Breast epithelium (tissue), 4 donors: ENCODE results near the gene PTOV1. TPM values are rescaled to one million over a fixed set of nuclear protein-coding genes. Genes with fewer than 3 reads are reported as not detected.

Experiments used
- DNase-seq, 2 donors: peaks; one replicate each; pipeline ENCODE4 v3.0.0-alpha.2; 2019; ENCODE audit warnings: low spot score in 2 of 2
- H3K27ac ChIP-seq, 2 donors: fragments of 200-600 bp; sonication (generic) in 1 of 2; one replicate each; pipeline ENCODE4 v1.5.1; 2016 to 2019; ENCODE audit warnings: mild to moderate bottlenecking in 1 of 2
- H3K27me3 ChIP-seq, 2 donors: fragments of 200-600 bp; sonication (generic) in 1 of 2; one replicate each; pipeline versions ENCODE4 v1.5.1 to v1.6.0; 2017 to 2019; ENCODE audit warnings: control low read depth in 1 of 2, mild to moderate bottlenecking in 1 of 2
- H3K36me3 ChIP-seq: fragments of 200-600 bp; one replicate; pipeline ENCODE4 v1.5.1; 2019
- H3K4me1 ChIP-seq, 2 donors: fragments of 200-600 bp; sonication (generic); one replicate each; pipeline ENCODE4 v1.5.1; 2016 to 2019; ENCODE audit warnings: control low read depth in 1 of 2
- H3K4me3 ChIP-seq, 3 donors: fragments of 200-600 bp; sonication (generic); 1 replicate in 2 of 3; 2 replicates in 1 of 3; pipeline ENCODE4 v1.5.1; 2016 to 2019; ENCODE audit warnings: mild to moderate bottlenecking in 3 of 3, moderate library complexity in 2 of 3
- H3K9me3 ChIP-seq, 2 donors: fragments of 200-600 bp; sonication (generic) in 1 of 2; one replicate each; pipeline ENCODE4 v1.5.1; 2016 to 2019; ENCODE audit warnings: control low read depth in 1 of 2
- POLR2A ChIP-seq: fragments of 450-650 bp; IDR thresholded peaks from one replicate; pipeline ENCODE4 v1.6.1; 2016; ENCODE audit warnings: antibody characterized with exemption, mild to moderate bottlenecking, moderate library complexity
- POLR2AphosphoS5 ChIP-seq, 3 donors: sonication (generic); formaldehyde crosslinking; IDR thresholded peaks; one replicate each; pipeline ENCODE4 v1.6.1; 2017; ENCODE audit warnings: antibody characterized with exemption in 3 of 3
- intact Hi-C: fragments of 100-400 bp; cut with DNase I; formaldehyde crosslinking; loops from one replicate; pipeline ENCODE4 v1.15.1; 2023; ENCODE audit warnings: low total_unique reads
- total RNA-seq, 3 donors: library from RNA; depleted of rRNA; stranded (reverse); fragments of >200 nt; gene quantifications; one replicate each; pipeline ENCODE4 v1.1.0, GENCODE V29; 2016
- TF ChIP-seq, protein P1 (sequence below), 3 donors: fragments of 450-650 bp; IDR thresholded peaks; one replicate each; pipeline ENCODE4 v1.5.1; 2016 to 2017; ENCODE audit warnings: antibody characterized with exemption in 3 of 3, mild to moderate bottlenecking in 3 of 3, moderate library complexity in 3 of 3

PTOV1 gene
- total RNA-seq, 3 donors from 2014 or later, result 45.1 to 95.0 (median 90.3) TPM

DNA sequence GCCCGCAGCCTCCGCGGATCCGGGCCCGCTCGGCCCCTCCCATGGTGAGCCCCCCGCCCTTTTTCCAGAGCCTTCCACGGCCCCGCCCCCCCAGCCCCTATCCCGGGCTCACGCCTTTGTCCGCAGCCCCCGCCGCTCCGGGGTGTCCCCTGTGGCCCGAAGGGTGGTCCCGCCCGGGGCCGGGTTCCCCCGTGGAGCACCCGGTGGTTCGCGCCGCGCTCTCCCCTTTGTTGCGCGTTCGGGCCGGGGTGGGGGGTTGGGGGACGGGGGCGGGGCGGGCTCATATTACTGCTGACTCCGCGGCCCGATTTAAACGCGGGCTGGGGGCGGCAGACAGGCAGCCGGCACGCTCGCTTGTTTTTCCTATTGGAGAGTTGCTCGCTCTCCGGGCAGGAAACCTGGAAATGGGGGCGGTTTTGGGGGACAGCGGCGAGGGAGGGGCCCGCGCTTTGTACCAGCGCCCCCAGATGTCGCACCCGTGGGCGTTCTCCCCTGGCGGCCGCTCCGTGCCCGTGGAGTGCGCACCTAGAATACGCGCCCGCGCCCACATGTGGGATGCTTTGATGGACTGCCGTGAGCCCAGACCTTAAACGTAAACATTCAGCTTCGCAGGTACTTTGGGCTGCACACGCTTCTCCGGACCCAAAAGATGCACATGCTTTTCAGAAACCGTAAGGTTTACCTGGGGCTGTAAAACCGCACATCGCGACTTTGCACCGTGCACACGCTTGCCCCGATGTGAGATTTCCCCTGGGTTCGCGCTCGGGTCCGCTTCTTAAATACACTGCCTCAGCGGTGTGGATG is 699 bp downstream of the PTOV1 start:
- Histone ChIP-seq H3K9me3 (no peaks in the 10 kb centered on the region), H3K36me3 (no peaks in the 10 kb centered on the region), H3K27ac (peak overlapping the region; percentile 98 to 100), H3K4me1 (peaks cover 0 to 9% of the 10 kb centered on the region in 2 donors), H3K27me3 (no peaks in the 10 kb centered on the region), H3K4me3 (peak overlapping the region; percentile 71 to 93 (median 83))
- DNase-seq, result no peak
- intact Hi-C loops, result no loop called here
- TF ChIP-seq POLR2A, result no peak
- TF ChIP-seq POLR2AphosphoS5 (IDR thresholded peaks at IDR 0.05), result no peak
- TF ChIP-seq, protein P1, sequence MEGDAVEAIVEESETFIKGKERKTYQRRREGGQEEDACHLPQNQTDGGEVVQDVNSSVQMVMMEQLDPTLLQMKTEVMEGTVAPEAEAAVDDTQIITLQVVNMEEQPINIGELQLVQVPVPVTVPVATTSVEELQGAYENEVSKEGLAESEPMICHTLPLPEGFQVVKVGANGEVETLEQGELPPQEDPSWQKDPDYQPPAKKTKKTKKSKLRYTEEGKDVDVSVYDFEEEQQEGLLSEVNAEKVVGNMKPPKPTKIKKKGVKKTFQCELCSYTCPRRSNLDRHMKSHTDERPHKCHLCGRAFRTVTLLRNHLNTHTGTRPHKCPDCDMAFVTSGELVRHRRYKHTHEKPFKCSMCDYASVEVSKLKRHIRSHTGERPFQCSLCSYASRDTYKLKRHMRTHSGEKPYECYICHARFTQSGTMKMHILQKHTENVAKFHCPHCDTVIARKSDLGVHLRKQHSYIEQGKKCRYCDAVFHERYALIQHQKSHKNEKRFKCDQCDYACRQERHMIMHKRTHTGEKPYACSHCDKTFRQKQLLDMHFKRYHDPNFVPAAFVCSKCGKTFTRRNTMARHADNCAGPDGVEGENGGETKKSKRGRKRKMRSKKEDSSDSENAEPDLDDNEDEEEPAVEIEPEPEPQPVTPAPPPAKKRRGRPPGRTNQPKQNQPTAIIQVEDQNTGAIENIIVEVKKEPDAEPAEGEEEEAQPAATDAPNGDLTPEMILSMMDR (IDR thresholded peaks at IDR 0.05), result no peak

DNA sequence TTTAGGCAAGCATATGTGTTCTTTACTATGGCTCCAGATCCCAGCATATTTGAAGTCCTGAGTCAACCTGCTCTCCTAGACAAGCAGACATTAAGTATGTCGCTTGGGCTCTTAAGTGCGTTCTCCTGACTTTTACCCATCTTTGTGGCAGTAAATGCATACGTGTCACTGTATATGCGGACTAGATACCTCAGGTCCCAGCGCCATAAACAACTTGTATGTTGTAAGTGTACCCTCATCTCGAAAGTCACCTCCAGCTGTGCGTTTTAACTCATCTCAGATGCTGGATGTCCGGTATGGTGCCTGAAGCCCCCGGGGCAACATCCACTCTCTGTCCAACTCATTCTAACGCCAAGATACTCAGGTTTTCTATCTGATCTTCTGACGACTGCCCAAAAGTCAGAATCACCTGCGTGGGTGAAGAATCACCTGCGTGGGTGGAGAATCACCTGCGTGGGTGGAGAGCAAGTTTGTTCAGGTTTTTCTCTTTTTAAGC is 1.7 kb downstream of the PTOV1 start:
- H3K4me3 ChIP-seq, result peak overlapping the region; percentile 71 to 93 (median 83)
- no peaks in the 10 kb centered on the region for H3K27me3 ChIP-seq
- no peaks in the 10 kb centered on the region for H3K36me3 ChIP-seq
- peaks cover 0 to 9% of the 10 kb centered on the region in 2 donors for H3K4me1 ChIP-seq
- no peaks in the 10 kb centered on the region for H3K9me3 ChIP-seq
- H3K27ac ChIP-seq, result no peak overlapping the region
- DNase-seq, result no peak
- intact Hi-C loops, result no loop called here
- TF ChIP-seq POLR2AphosphoS5 (IDR thresholded peaks at IDR 0.05) (no peak), POLR2A (no peak)
- TF ChIP-seq, protein P1 (IDR thresholded peaks at IDR 0.05), result no peak

DNA sequence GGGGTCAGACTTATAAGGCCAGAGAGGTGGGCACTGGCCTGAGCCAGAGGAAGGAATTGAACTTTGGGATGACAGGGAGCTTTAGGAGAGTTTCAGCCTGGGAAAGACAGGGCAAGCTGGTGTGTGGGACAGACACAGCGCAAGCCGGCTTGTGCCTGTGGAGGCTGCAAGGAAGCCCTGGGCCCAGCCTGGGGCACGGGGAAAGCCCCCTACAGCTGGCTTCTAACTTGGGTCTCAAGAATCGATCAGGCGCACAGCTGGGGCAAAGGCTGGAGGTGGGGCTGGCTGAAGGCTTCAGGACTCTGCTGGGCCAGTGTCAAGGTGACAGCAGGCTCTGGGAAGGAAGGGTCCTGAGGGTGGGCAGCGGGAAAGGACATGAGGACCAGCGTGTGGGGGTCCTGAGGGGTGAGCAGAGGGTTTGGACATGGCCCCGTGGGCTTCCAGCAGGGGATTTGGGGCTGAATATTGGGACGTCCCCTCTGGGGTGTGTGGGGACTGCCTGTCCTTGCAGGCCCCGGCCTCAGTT is 3.0 kb downstream of the PTOV1 start:
- DNase-seq, result no peak
- Histone ChIP-seq H3K36me3 (peaks cover 3% of the 10 kb centered on the region), H3K4me3 (no peak overlapping the region), H3K27me3 (no peaks in the 10 kb centered on the region), H3K4me1 (peaks cover 0 to 9% of the 10 kb centered on the region in 2 donors), H3K27ac (peak overlapping the region; percentile 45 to 50), H3K9me3 (no peaks in the 10 kb centered on the region)
- TF ChIP-seq, protein P1 (IDR thresholded peaks at IDR 0.05), result no peak
- no peak for TF ChIP-seq POLR2A
- no peak for TF ChIP-seq POLR2AphosphoS5 (IDR thresholded peaks at IDR 0.05)
- intact Hi-C loops, result no loop called here

DNA sequence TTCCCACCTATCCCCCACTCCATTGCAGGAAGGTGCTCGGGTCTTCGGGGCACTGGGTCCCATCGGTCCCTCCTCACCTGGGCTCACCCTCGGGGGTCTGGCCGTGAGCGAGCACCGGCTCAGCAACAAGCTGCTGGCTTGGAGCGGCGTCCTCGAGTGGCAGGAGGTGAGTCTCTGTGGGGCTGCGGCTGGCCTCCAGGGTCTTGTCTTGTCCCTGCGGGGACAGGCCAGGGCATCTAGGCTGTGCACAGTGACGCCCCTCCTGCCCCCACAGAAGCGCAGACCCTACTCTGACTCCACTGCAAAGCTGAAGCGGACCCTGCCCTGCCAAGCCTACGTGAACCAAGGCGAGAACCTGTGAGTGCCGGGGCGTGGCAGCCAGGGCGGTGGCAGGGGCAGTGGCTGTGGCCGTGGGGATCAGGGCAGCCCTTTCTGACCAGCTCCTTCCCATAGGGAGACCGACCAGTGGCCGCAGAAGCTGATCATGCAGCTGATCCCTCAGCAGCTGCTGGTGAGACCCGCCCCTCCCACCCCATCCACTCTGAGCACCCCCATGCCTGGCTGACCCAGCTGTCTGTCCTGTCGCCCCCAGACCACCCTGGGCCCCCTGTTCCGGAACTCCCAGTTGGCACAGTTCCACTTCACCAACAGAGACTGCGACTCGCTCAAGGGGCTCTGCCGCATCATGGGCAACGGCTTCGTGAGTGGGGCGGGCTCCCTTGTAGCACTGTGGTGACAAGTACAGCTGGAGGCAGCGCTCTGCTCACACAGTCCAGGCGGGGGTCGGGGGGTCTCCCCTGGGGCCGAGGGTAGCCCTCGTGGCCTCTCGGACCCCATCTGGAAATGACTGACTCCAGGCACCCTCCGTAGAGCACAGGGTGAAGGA is 3.7 kb downstream of the PTOV1 start:
- peaks cover 3% of the 10 kb centered on the region for H3K36me3 ChIP-seq
- TF ChIP-seq POLR2AphosphoS5 (IDR thresholded peaks at IDR 0.05) (no peak), POLR2A (no peak)
- TF ChIP-seq, protein P1 (IDR thresholded peaks at IDR 0.05), result no peak
- no peaks in the 10 kb centered on the region for H3K9me3 ChIP-seq
- intact Hi-C loops, result no loop called here
- peaks cover 0 to 9% of the 10 kb centered on the region in 2 donors for H3K4me1 ChIP-seq
- H3K27ac ChIP-seq, result peak overlapping the region; percentile 45 to 50
- no peak overlapping the region for H3K4me3 ChIP-seq
- DNase-seq, result no peak
- H3K27me3 ChIP-seq, result no peaks in the 10 kb centered on the region
